WTC11 (cell line): ENCODE measurements around the gene ZNF576.

Experiments
- ATF3 ChIP-seq: sonication (generic); formaldehyde crosslinking; conservative IDR thresholded peaks from 2 replicates; pipeline ENCODE4 v1.8.1; 2022; ENCODE audit warnings: mild to moderate bottlenecking, missing genetic modification reagents
- FOXP4 ChIP-seq: sonication (generic); formaldehyde crosslinking; IDR thresholded peaks from 2 replicates; pipeline ENCODE4 v1.8.0; 2022; ENCODE audit warnings: mild to moderate bottlenecking, missing genetic modification reagents
- MXD4 ChIP-seq: fragments of 250-450 bp; sonication (Bioruptor Pico); IDR thresholded peaks from 2 replicates; pipeline ENCODE4 v1.8.0; 2021; ENCODE audit warnings: mild to moderate bottlenecking, moderate library complexity, borderline replicate concordance
- STAT6 ChIP-seq: sonication (generic); formaldehyde crosslinking; conservative IDR thresholded peaks from 2 replicates; pipeline ENCODE4 v1.8.1; 2023; ENCODE audit warnings: mild to moderate bottlenecking, low read depth, missing genetic modification reagents, moderate library complexity
- ZBTB21 ChIP-seq: sonication (generic); formaldehyde crosslinking; IDR thresholded peaks from 2 replicates; pipeline ENCODE4 v1.8.1; 2023; ENCODE audit warnings: mild to moderate bottlenecking, missing genetic modification reagents, borderline replicate concordance
- TF ChIP-seq, protein P1 (sequence below): fragments of 200-600 bp; IDR thresholded peaks from 2 replicates; pipeline ENCODE4 v1.8.0; 2022; ENCODE audit warnings: antibody characterized with exemption
- TF ChIP-seq, protein P2 (sequence below): sonication (generic); formaldehyde crosslinking; IDR thresholded peaks from 2 replicates; pipeline ENCODE4 v1.8.1; 2023; ENCODE audit warnings: mild to moderate bottlenecking, missing genetic modification reagents

DNA sequence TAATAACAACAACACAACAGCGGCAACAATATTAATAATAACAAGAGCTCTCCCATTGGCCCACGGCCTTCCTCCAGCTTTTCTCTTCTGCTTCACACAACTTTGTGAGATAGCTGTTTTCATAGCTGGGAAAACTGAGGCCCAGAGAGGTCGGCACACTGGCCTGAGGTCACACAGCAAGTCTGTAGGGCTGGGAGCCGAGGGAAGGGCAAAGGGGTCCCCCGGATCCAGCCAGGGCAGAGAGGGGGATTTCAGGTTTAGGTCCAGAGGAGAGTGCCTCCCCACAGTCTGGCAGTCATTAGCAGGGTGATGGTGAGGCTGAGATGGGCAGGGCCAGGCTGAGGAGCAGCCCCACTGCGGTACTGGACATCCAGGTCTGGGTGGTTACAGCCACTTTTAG lies 52.2 kb downstream of the ZNF576 start:
- TF ChIP-seq, protein P1, sequence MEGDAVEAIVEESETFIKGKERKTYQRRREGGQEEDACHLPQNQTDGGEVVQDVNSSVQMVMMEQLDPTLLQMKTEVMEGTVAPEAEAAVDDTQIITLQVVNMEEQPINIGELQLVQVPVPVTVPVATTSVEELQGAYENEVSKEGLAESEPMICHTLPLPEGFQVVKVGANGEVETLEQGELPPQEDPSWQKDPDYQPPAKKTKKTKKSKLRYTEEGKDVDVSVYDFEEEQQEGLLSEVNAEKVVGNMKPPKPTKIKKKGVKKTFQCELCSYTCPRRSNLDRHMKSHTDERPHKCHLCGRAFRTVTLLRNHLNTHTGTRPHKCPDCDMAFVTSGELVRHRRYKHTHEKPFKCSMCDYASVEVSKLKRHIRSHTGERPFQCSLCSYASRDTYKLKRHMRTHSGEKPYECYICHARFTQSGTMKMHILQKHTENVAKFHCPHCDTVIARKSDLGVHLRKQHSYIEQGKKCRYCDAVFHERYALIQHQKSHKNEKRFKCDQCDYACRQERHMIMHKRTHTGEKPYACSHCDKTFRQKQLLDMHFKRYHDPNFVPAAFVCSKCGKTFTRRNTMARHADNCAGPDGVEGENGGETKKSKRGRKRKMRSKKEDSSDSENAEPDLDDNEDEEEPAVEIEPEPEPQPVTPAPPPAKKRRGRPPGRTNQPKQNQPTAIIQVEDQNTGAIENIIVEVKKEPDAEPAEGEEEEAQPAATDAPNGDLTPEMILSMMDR: no peak
- TF ChIP-seq FOXP4 (CRISPR knock-in tag) (no peak), STAT6 (CRISPR knock-in tag) (no peak), ZBTB21 (CRISPR knock-in tag) (no peak), ATF3 (CRISPR knock-in tag) (no peak), MXD4 (no peak)
- TF ChIP-seq, protein P2, sequence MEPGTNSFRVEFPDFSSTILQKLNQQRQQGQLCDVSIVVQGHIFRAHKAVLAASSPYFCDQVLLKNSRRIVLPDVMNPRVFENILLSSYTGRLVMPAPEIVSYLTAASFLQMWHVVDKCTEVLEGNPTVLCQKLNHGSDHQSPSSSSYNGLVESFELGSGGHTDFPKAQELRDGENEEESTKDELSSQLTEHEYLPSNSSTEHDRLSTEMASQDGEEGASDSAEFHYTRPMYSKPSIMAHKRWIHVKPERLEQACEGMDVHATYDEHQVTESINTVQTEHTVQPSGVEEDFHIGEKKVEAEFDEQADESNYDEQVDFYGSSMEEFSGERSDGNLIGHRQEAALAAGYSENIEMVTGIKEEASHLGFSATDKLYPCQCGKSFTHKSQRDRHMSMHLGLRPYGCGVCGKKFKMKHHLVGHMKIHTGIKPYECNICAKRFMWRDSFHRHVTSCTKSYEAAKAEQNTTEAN (CRISPR knock-in tag): no peak
